Measurements from ENCODE around the gene NEMP2. TPM values are rescaled to one million over a fixed set of nuclear protein-coding genes. Genes with fewer than 3 reads are reported as not detected.

Gene NEMP2
- polyA plus RNA-seq, 1 donor from 2014 or later = 1.1 TPM

DNA sequence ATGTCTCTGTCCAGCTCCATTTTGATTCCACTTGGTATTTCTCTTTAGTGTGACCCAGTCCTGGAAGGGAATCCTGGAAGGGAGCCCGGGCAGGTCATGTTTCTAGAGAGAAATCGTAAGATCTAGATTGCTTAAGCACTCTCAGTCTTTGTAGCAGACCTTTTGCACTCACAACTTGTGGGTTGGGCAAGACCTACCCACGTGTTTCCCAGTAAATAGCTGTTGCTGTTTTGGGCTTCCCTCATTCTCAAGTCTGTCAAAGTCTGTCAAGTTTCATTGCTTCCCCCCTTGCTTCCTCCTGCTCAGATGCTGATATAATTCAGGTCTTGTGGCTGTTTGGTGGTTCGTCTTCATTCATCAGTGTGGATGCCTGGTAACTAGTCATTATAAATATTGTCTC is 17.4 kb upstream of the NEMP2 start:
- Histone ChIP-seq H3K4me3 (ENCODE audit: low read length) (no peak overlapping the region), H3K27ac (ENCODE audit: low read length) (no peak overlapping the region), H3K4me2 (ENCODE audit: low read length) (no peak overlapping the region), H3K9ac (ENCODE audit: low read length) (no peak overlapping the region), H3F3A (ENCODE audit: insufficient read depth, low read length, poor library complexity, severe bottlenecking) (no peaks in the 10 kb centered on the region), H2AFZ (ENCODE audit: low read depth, low read length) (no peak overlapping the region), H3K9me3 (ENCODE audit: low read length) (no peaks in the 10 kb centered on the region), H3K36me3 (ENCODE audit: insufficient read depth, low read length) (no peaks in the 10 kb centered on the region), H3K79me2 (replicated peaks; ENCODE audit: insufficient read depth, low read length) (no peaks in the 10 kb centered on the region), H3K9me2 (ENCODE audit: insufficient read depth, low read length) (no peaks in the 10 kb centered on the region), H4K20me1 (ENCODE audit: insufficient read depth) (no peaks in the 10 kb centered on the region), H3K27me3 (ENCODE audit: insufficient read depth, low read depth, low read length) (no peaks in the 10 kb centered on the region)
- TF ChIP-seq MXI1 (conservative IDR thresholded peaks at IDR 0.05; ENCODE audit: poor library complexity, severe bottlenecking) (no peak), EP300 (conservative IDR thresholded peaks at IDR 0.05; ENCODE audit: poor library complexity, severe bottlenecking) (no peak), EZH2 (IDR thresholded peaks at IDR 0.05; ENCODE audit: borderline replicate concordance, insufficient read depth, low read length, poor library complexity, severe bottlenecking) (no peak), RAD21 (conservative IDR thresholded peaks at IDR 0.05) (no peak), POLR2AphosphoS5 (IDR thresholded peaks at IDR 0.05) (no peak), SMC3 (conservative IDR thresholded peaks at IDR 0.05; ENCODE audit: poor library complexity) (no peak), TAF1 (IDR thresholded peaks at IDR 0.05; ENCODE audit: low read depth) (no peak)
- TF ChIP-seq, protein P1, sequence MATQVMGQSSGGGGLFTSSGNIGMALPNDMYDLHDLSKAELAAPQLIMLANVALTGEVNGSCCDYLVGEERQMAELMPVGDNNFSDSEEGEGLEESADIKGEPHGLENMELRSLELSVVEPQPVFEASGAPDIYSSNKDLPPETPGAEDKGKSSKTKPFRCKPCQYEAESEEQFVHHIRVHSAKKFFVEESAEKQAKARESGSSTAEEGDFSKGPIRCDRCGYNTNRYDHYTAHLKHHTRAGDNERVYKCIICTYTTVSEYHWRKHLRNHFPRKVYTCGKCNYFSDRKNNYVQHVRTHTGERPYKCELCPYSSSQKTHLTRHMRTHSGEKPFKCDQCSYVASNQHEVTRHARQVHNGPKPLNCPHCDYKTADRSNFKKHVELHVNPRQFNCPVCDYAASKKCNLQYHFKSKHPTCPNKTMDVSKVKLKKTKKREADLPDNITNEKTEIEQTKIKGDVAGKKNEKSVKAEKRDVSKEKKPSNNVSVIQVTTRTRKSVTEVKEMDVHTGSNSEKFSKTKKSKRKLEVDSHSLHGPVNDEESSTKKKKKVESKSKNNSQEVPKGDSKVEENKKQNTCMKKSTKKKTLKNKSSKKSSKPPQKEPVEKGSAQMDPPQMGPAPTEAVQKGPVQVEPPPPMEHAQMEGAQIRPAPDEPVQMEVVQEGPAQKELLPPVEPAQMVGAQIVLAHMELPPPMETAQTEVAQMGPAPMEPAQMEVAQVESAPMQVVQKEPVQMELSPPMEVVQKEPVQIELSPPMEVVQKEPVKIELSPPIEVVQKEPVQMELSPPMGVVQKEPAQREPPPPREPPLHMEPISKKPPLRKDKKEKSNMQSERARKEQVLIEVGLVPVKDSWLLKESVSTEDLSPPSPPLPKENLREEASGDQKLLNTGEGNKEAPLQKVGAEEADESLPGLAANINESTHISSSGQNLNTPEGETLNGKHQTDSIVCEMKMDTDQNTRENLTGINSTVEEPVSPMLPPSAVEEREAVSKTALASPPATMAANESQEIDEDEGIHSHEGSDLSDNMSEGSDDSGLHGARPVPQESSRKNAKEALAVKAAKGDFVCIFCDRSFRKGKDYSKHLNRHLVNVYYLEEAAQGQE (IDR thresholded peaks at IDR 0.05; ENCODE audit: borderline replicate concordance) = no peak
- TF ChIP-seq, protein P2, sequence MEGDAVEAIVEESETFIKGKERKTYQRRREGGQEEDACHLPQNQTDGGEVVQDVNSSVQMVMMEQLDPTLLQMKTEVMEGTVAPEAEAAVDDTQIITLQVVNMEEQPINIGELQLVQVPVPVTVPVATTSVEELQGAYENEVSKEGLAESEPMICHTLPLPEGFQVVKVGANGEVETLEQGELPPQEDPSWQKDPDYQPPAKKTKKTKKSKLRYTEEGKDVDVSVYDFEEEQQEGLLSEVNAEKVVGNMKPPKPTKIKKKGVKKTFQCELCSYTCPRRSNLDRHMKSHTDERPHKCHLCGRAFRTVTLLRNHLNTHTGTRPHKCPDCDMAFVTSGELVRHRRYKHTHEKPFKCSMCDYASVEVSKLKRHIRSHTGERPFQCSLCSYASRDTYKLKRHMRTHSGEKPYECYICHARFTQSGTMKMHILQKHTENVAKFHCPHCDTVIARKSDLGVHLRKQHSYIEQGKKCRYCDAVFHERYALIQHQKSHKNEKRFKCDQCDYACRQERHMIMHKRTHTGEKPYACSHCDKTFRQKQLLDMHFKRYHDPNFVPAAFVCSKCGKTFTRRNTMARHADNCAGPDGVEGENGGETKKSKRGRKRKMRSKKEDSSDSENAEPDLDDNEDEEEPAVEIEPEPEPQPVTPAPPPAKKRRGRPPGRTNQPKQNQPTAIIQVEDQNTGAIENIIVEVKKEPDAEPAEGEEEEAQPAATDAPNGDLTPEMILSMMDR (IDR thresholded peaks at IDR 0.05; ENCODE audit: poor library complexity, severe bottlenecking) = no peak

DNA sequence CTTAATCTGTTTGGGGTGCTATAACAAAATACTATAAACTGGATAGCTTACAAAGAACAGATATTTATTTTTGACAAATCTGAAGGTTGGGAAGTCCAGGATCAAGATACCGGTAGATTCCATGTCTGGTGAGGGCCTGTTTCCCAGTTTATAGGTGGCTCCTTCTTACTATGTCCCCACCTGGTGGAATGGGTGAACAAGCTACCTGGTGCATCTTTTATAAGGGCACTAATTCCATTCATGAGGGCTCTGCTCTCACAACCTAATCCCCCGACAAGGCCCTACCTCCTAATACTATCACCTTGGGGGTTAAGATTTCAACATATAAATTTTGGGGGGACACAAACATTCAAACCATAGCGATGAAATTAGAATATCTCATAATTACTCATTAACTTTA is 15.6 kb upstream of the NEMP2 start:
- no peak for TF ChIP-seq POLR2AphosphoS5 (IDR thresholded peaks at IDR 0.05)
- no peaks in the 10 kb centered on the region for H3K36me3 ChIP-seq (ENCODE audit: insufficient read depth, low read length)
- no peaks in the 10 kb centered on the region for H3K27me3 ChIP-seq (ENCODE audit: insufficient read depth, low read depth, low read length)
- no peaks in the 10 kb centered on the region for H3K79me2 ChIP-seq (replicated peaks; ENCODE audit: insufficient read depth, low read length)
- no peaks in the 10 kb centered on the region for H3F3A ChIP-seq (ENCODE audit: insufficient read depth, low read length, poor library complexity, severe bottlenecking)
- no peaks in the 10 kb centered on the region for H4K20me1 ChIP-seq (ENCODE audit: insufficient read depth)
- no peak overlapping the region for H3K9ac ChIP-seq (ENCODE audit: low read length)
- H3K27ac ChIP-seq (ENCODE audit: low read length) = no peak overlapping the region
- H3K4me3 ChIP-seq (ENCODE audit: low read length) = no peak overlapping the region
- H3K9me2 ChIP-seq (ENCODE audit: insufficient read depth, low read length) = no peaks in the 10 kb centered on the region
- no peak overlapping the region for H2AFZ ChIP-seq (ENCODE audit: low read depth, low read length)
- no peaks in the 10 kb centered on the region for H3K9me3 ChIP-seq (ENCODE audit: low read length)
- H3K4me2 ChIP-seq (ENCODE audit: low read length) = no peak overlapping the region

DNA sequence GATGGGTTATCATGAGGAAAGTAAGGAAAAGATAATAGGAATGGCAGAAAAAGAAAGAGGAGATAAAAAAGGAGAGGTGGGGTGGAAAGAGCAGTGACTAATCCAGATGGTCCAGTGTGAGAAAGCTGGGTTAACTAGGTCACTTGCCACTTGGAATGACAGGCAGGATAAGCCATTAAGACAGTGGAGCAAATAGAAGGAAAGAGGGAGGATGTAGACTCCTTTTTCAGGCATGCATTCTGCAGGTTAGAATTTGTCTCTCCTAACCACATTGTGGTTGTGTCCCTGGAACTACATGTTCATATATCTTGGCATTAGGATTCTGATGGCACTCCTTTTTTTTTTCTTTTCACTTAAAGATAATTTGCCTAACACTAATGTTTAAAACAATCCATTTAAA is 13.4 kb upstream of the NEMP2 start:
- H3F3A ChIP-seq (ENCODE audit: insufficient read depth, low read length, poor library complexity, severe bottlenecking) = no peaks in the 10 kb centered on the region
- H3K9me2 ChIP-seq (ENCODE audit: insufficient read depth, low read length) = no peaks in the 10 kb centered on the region
- H2AFZ ChIP-seq (ENCODE audit: low read depth, low read length) = no peak overlapping the region
- TF ChIP-seq MXI1 (conservative IDR thresholded peaks at IDR 0.05; ENCODE audit: poor library complexity, severe bottlenecking) = no peak
- no peak for TF ChIP-seq SMC3 (conservative IDR thresholded peaks at IDR 0.05; ENCODE audit: poor library complexity)
- TF ChIP-seq EP300 (conservative IDR thresholded peaks at IDR 0.05; ENCODE audit: poor library complexity, severe bottlenecking) = no peak
- no peak for TF ChIP-seq TAF1 (IDR thresholded peaks at IDR 0.05; ENCODE audit: low read depth)
- TF ChIP-seq, protein P1 (IDR thresholded peaks at IDR 0.05; ENCODE audit: borderline replicate concordance) = no peak
- H3K4me3 ChIP-seq (ENCODE audit: low read length) = no peak overlapping the region
- H3K36me3 ChIP-seq (ENCODE audit: insufficient read depth, low read length) = no peaks in the 10 kb centered on the region
- no peak overlapping the region for H3K9ac ChIP-seq (ENCODE audit: low read length)
- no peak overlapping the region for H3K27ac ChIP-seq (ENCODE audit: low read length)
- H4K20me1 ChIP-seq (ENCODE audit: insufficient read depth) = no peaks in the 10 kb centered on the region
- no peaks in the 10 kb centered on the region for H3K79me2 ChIP-seq (replicated peaks; ENCODE audit: insufficient read depth, low read length)
- no peaks in the 10 kb centered on the region for H3K9me3 ChIP-seq (ENCODE audit: low read length)
- H3K4me2 ChIP-seq (ENCODE audit: low read length) = no peak overlapping the region
- no peaks in the 10 kb centered on the region for H3K27me3 ChIP-seq (ENCODE audit: insufficient read depth, low read depth, low read length)
